ENCODE measurements around the gene THPO.

DNA sequence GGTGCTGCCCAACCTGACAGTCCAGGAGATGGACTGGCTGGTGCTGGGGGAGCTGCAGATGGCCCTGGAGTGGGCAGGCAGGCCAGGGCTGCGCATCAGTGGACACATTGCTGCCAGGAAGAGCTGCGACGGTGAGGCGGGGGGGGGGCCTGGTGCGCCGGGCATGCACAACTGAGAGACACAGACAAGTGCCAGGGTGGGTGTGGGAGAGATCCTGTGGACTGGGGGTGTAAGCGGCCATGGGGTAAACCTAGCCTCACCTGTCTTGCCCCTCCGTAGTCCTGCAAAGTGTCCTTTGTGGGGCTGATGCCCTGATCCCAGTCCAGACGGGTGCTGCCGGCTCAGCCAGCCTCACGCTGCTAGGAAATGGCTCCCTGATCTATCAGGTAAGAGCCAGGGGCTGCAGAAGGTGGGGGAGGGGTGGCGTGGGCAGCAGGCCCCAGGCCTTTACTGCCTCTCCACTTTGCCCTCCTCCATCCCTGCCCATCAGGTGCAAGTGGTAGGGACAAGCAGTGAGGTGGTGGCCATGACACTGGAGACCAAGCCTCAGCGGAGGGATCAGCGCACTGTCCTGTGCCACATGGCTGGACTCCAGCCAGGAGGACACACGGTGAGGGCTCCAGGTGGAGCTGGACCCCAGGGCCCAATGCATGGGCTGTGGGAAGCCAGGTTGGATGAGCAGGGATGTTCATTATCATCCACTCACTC, 5.2 kb upstream of the THPO start:
- TF ChIP-seq, protein P1, sequence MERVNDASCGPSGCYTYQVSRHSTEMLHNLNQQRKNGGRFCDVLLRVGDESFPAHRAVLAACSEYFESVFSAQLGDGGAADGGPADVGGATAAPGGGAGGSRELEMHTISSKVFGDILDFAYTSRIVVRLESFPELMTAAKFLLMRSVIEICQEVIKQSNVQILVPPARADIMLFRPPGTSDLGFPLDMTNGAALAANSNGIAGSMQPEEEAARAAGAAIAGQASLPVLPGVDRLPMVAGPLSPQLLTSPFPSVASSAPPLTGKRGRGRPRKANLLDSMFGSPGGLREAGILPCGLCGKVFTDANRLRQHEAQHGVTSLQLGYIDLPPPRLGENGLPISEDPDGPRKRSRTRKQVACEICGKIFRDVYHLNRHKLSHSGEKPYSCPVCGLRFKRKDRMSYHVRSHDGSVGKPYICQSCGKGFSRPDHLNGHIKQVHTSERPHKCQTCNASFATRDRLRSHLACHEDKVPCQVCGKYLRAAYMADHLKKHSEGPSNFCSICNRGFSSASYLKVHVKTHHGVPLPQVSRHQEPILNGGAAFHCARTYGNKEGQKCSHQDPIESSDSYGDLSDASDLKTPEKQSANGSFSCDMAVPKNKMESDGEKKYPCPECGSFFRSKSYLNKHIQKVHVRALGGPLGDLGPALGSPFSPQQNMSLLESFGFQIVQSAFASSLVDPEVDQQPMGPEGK (CRISPR knock-in tag; IDR thresholded peaks at IDR 0.05; ENCODE audit: borderline replicate concordance) = no peak
- TF ChIP-seq RARB (CRISPR knock-in tag; IDR thresholded peaks at IDR 0.05) (no peak), CSDC2 (CRISPR knock-in tag; IDR thresholded peaks at IDR 0.05) (no peak), SNAI2 (CRISPR knock-in tag; IDR thresholded peaks at IDR 0.05) (no peak), ARNTL (CRISPR knock-in tag; IDR thresholded peaks at IDR 0.05; ENCODE audit: borderline replicate concordance, low read depth) (no peak), ISL1 (CRISPR knock-in tag; IDR thresholded peaks at IDR 0.05) (no peak), TCF4 (CRISPR knock-in tag; IDR thresholded peaks at IDR 0.05; ENCODE audit: borderline replicate concordance) (no peak), ZNF565 (CRISPR knock-in tag; conservative IDR thresholded peaks at IDR 0.05; ENCODE audit: low read depth) (no peak), ZFP30 (CRISPR knock-in tag; IDR thresholded peaks at IDR 0.05) (no peak), ZFP3 (CRISPR knock-in tag; IDR thresholded peaks at IDR 0.05) (no peak), BACH2 (CRISPR knock-in tag; IDR thresholded peaks at IDR 0.05; ENCODE audit: borderline replicate concordance) (no peak)
- TF ChIP-seq, protein P2, sequence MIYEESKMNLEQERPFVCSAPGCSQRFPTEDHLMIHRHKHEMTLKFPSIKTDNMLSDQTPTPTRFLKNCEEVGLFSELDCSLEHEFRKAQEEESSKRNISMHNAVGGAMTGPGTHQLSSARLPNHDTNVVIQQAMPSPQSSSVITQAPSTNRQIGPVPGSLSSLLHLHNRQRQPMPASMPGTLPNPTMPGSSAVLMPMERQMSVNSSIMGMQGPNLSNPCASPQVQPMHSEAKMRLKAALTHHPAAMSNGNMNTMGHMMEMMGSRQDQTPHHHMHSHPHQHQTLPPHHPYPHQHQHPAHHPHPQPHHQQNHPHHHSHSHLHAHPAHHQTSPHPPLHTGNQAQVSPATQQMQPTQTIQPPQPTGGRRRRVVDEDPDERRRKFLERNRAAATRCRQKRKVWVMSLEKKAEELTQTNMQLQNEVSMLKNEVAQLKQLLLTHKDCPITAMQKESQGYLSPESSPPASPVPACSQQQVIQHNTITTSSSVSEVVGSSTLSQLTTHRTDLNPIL (CRISPR knock-in tag; IDR thresholded peaks at IDR 0.05; ENCODE audit: low read depth) = no peak
- TF ChIP-seq, protein P3, sequence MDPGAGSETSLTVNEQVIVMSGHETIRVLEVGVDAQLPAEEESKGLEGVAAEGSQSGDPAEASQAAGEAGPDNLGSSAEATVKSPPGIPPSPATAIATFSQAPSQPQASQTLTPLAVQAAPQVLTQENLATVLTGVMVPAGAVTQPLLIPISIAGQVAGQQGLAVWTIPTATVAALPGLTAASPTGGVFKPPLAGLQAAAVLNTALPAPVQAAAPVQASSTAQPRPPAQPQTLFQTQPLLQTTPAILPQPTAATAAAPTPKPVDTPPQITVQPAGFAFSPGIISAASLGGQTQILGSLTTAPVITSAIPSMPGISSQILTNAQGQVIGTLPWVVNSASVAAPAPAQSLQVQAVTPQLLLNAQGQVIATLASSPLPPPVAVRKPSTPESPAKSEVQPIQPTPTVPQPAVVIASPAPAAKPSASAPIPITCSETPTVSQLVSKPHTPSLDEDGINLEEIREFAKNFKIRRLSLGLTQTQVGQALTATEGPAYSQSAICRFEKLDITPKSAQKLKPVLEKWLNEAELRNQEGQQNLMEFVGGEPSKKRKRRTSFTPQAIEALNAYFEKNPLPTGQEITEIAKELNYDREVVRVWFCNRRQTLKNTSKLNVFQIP (CRISPR knock-in tag; IDR thresholded peaks at IDR 0.05; ENCODE audit: borderline replicate concordance, low read depth) = no peak

Data from SK-N-SH treated with all-trans-retinoic acid at 6 μM for 48 hours (cell line).